H9 (cell line): ENCODE data around the gene RNASE1. TPM values are rescaled to one million over a fixed set of nuclear protein-coding genes. Genes with fewer than 3 reads are reported as not detected.

Source experiments
- DNase-seq: peaks from one replicate; pipeline ENCODE4 v3.0.0-alpha.2; 2017
- H2AFZ ChIP-seq: one replicate; pipeline ENCODE4 v1.6.1; 2013; ENCODE audit warnings: mild to moderate bottlenecking, low read length, control low read depth, moderate library complexity
- H2AK5ac ChIP-seq: 2 replicates; pipeline ENCODE4 v1.6.1; 2013; ENCODE audit warnings: low read length, control low read depth, mixed read lengths; ENCODE audit not compliant: insufficient read length
- H2BK120ac ChIP-seq: one replicate; pipeline ENCODE4 v1.6.1; 2013; ENCODE audit warnings: low read depth, mild to moderate bottlenecking, low read length, control low read depth, inconsistent platforms; ENCODE audit not compliant: poor library complexity, severe bottlenecking
- H2BK12ac ChIP-seq: 2 replicates; pipeline ENCODE4 v1.6.1; 2013; ENCODE audit warnings: low read length, control low read depth, mixed read lengths, low read depth; ENCODE audit not compliant: insufficient read length
- H2BK15ac ChIP-seq: 2 replicates; pipeline ENCODE4 v1.6.1; 2013; ENCODE audit warnings: low read depth, low read length, control low read depth
- H2BK20ac ChIP-seq: one replicate; pipeline ENCODE4 v1.6.1; 2013; ENCODE audit warnings: low read depth, mild to moderate bottlenecking, low read length, control low read depth, inconsistent platforms; ENCODE audit not compliant: poor library complexity, severe bottlenecking
- H2BK5ac ChIP-seq: 2 replicates; pipeline ENCODE4 v1.6.1; 2013; ENCODE audit warnings: low read length, control low read depth, mixed read lengths; ENCODE audit not compliant: insufficient read length
- H3K14ac ChIP-seq: 2 replicates; pipeline ENCODE4 v1.6.1; 2013; ENCODE audit warnings: low read length, control low read depth; ENCODE audit not compliant: insufficient read depth
- H3K18ac ChIP-seq: 2 replicates; pipeline ENCODE4 v1.6.1; 2013; ENCODE audit warnings: low read depth, mild to moderate bottlenecking, mixed read lengths, low read length, control low read depth; ENCODE audit not compliant: insufficient read length
- H3K23ac ChIP-seq: 2 replicates; pipeline ENCODE4 v1.6.1; 2013; ENCODE audit warnings: low read length, control low read depth, mixed read lengths, low read depth; ENCODE audit not compliant: insufficient read length
- H3K23me2 ChIP-seq: 2 replicates; pipeline ENCODE4 v1.6.1; 2013; ENCODE audit warnings: low read depth, mild to moderate bottlenecking, mixed read lengths, low read length, control low read depth; ENCODE audit not compliant: insufficient read length, poor library complexity, severe bottlenecking
- H3K27ac ChIP-seq: 2 replicates; pipeline ENCODE4 v1.5.1; 2013; ENCODE audit warnings: low read length, control low read depth, mixed read lengths, low read depth; ENCODE audit not compliant: insufficient read length
- H3K27me3 ChIP-seq: 2 replicates; pipeline ENCODE4 v1.6.1; 2013; ENCODE audit warnings: low read length, control low read depth, inconsistent platforms; ENCODE audit not compliant: insufficient read depth
- H3K4ac ChIP-seq: 2 replicates; pipeline ENCODE4 v1.6.1; 2013; ENCODE audit warnings: low read depth, mild to moderate bottlenecking, control low read depth, inconsistent platforms, low read length, moderate library complexity
- H3K4me1 ChIP-seq: 2 replicates; pipeline ENCODE4 v1.6.1; 2013; ENCODE audit warnings: low read length, control low read depth, inconsistent platforms; ENCODE audit not compliant: insufficient read depth
- H3K4me2 ChIP-seq: 2 replicates; pipeline ENCODE4 v1.6.1; 2013; ENCODE audit warnings: low read length, control low read depth, mixed read lengths; ENCODE audit not compliant: insufficient read length, insufficient read depth
- H3K56ac ChIP-seq: 2 replicates; pipeline ENCODE4 v1.6.1; 2013; ENCODE audit warnings: low read depth, mild to moderate bottlenecking, mixed read lengths, low read length, control low read depth; ENCODE audit not compliant: insufficient read length
- H3K79me1 ChIP-seq: 2 replicates; pipeline ENCODE4 v1.6.1; 2013; ENCODE audit warnings: low read depth, mild to moderate bottlenecking, moderate library complexity, low read length, control low read depth, inconsistent platforms; ENCODE audit not compliant: insufficient read depth, poor library complexity, severe bottlenecking
- H3K79me2 ChIP-seq: 2 replicates; pipeline ENCODE4 v1.6.1; 2013; ENCODE audit warnings: low read length, control low read depth, inconsistent platforms; ENCODE audit not compliant: insufficient read depth
- H3K9ac ChIP-seq: 2 replicates; pipeline ENCODE4 v1.6.1; 2013; ENCODE audit warnings: low read length, control low read depth, mixed read lengths; ENCODE audit not compliant: insufficient read length; ENCODE audit errors: extremely low read depth
- H3K9me3 ChIP-seq: one replicate; pipeline ENCODE4 v1.6.1; 2013; ENCODE audit warnings: low read depth, low read length, inconsistent platforms; ENCODE audit not compliant: control insufficient read depth
- H3T11ph ChIP-seq: one replicate; pipeline ENCODE4 v1.6.1; 2013; ENCODE audit warnings: mild to moderate bottlenecking, low read length, control low read depth, inconsistent platforms
- H4K20me1 ChIP-seq: one replicate; pipeline ENCODE4 v1.6.1; 2013; ENCODE audit not compliant: control insufficient read depth, insufficient read length, insufficient read depth
- H4K5ac ChIP-seq: 2 replicates; pipeline ENCODE4 v1.6.1; 2013; ENCODE audit warnings: low read depth, mild to moderate bottlenecking, mixed read lengths, low read length, control low read depth; ENCODE audit not compliant: insufficient read length
- H4K8ac ChIP-seq: replicated peaks from 2 replicates; pipeline ENCODE4 v1.6.1; 2013; ENCODE audit warnings: low read length, control low read depth, mixed read lengths, low read depth; ENCODE audit not compliant: insufficient read length
- H4K91ac ChIP-seq: 2 replicates; pipeline ENCODE4 v1.6.1; 2013; ENCODE audit warnings: low read depth, mild to moderate bottlenecking, moderate library complexity, mixed read lengths, low read length, control low read depth; ENCODE audit not compliant: insufficient read length
- H3K27ac Mint-ChIP-seq, 3 experiments: 2 replicates in 2 of 3; 3 replicates in 1 of 3; pipeline ENCODE4 v1.8.0; 2020 to 2021; ENCODE audit warnings: mixed read lengths in 3 of 3, mild to moderate bottlenecking in 1 of 3, moderate library complexity in 1 of 3
- H3K27me3 Mint-ChIP-seq: 2 replicates; pipeline ENCODE4 v1.8.0; 2021; ENCODE audit warnings: low read depth, mild to moderate bottlenecking, moderate library complexity, mixed read lengths
- H3K36me3 Mint-ChIP-seq, 3 experiments: 2 replicates in 2 of 3; 3 replicates in 1 of 3; pipeline ENCODE4 v1.8.0; 2020 to 2021; ENCODE audit warnings: low read depth in 3 of 3, mixed read lengths in 3 of 3; ENCODE audit not compliant: insufficient read depth in 1 of 3
- H3K4me1 Mint-ChIP-seq, 2 experiments: 2 replicates each; pipeline ENCODE4 v1.8.0; 2020; ENCODE audit warnings: mixed read lengths in 2 of 2
- H3K4me3 Mint-ChIP-seq, 2 experiments: 2 replicates in 1 of 2; 3 replicates in 1 of 2; pipeline ENCODE4 v1.8.0; 2020 to 2021; ENCODE audit warnings: mild to moderate bottlenecking in 2 of 2, mixed read lengths in 2 of 2, moderate library complexity in 1 of 2
- H3K9me3 Mint-ChIP-seq, 2 experiments: 2 replicates in 1 of 2; 3 replicates in 1 of 2; pipeline ENCODE4 v1.8.0; 2020; ENCODE audit warnings: mild to moderate bottlenecking in 2 of 2, mixed read lengths in 2 of 2, moderate library complexity in 1 of 2
- WGBS: extraction: QIAGEN DNeasy Blood & Tissue Kit; methylation state at CpG from one replicate; pipeline ENCODE4 v1.1.7; 2013; ENCODE audit warnings: missing lambda C conversion rate, low lambda C conversion rate, mixed read lengths; ENCODE audit not compliant: insufficient read length; ENCODE audit errors: extremely low coverage; 5-methylcytosine and 5-hydroxymethylcytosine counted together
- total RNA-seq: library from RNA; stranded (reverse); gene quantifications from 2 replicates; pipeline ENCODE4 v1.2.1, GENCODE V29; 2021
- TF ChIP-seq, protein P1 (sequence below): fragments of 200-600 bp; sonication (generic); conservative IDR thresholded peaks from 3 replicates; pipeline ENCODE4 v1.8.0; 2021; ENCODE audit warnings: antibody characterized with exemption, mild to moderate bottlenecking

Gene RNASE1
- total RNA-seq, 1 experiment from 2014 or later: 1.2 TPM

DNA sequence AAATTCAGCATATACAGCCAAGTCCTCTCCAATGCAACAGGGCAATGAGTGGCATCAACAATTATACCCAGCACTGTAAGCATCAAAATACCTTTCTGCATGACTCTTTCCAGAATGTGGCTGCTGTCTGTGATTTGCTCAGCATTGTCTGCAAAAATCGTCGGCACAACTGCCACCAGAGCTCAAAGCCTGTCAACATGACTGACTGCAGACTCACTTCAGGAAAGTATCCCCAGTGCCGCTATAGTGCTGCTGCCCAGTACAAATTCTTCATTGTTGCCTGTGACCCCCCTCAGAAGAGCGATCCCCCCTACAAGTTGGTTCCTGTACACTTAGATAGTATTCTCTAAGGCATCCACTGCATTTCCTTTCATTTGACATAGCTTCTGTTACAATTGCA lies 20.8 kb downstream of the RNASE1 start:
- no CpG with 5 or more reads among the region's 4 CpGs for WGBS
- Histone ChIP-seq H2AFZ (no peak overlapping the region), H3K79me2 (no peaks in the 10 kb centered on the region), H3K4me2 (no peak overlapping the region), H3K79me1 (no peaks in the 10 kb centered on the region), H4K91ac (no peak overlapping the region), H3K14ac (no peak overlapping the region), H2AK5ac (no peak overlapping the region), H3K23ac (no peak overlapping the region), H4K5ac (no peak overlapping the region), H3K27me3 (no peaks in the 10 kb centered on the region), H3K4ac (no peak overlapping the region), H3K9ac (no peak overlapping the region), H3K9me3 (no peaks in the 10 kb centered on the region), H3T11ph (no peak overlapping the region), H4K8ac (no peak overlapping the region), H3K4me1 (peaks cover 10% of the 10 kb centered on the region; the same call in 1 of the 2 replicates), H3K18ac (no peak overlapping the region), H2BK120ac (no peak overlapping the region), H3K27ac (peak overlapping the region; percentile 33), H2BK15ac (no peak overlapping the region), H2BK12ac (no peak overlapping the region), H2BK5ac (no peak overlapping the region), H3K23me2 (no peaks in the 10 kb centered on the region), H4K20me1 (no peaks in the 10 kb centered on the region), H2BK20ac (no peak overlapping the region), H3K56ac (no peak overlapping the region)
- Mint-ChIP-seq H3K27ac (peak overlapping the region in 2 of 3 experiments; percentile 24 to 36; a peak in 5 of 7 replicates), H3K9me3 (no peaks in the 10 kb centered on the region; a peak in 2 of 5 replicates), H3K4me3 (no peak overlapping the region; a peak in 1 of 5 replicates), H3K4me1 (peaks cover 43 to 49% of the 10 kb centered on the region in 2 experiments), H3K27me3 (no peaks in the 10 kb centered on the region; the same call in 1 of the 2 replicates), H3K36me3 (peaks cover 0 to 4% (median 0%) of the 10 kb centered on the region in 3 experiments; a peak in 2 of 7 replicates)
- no peak for DNase-seq
- TF ChIP-seq, protein P1, sequence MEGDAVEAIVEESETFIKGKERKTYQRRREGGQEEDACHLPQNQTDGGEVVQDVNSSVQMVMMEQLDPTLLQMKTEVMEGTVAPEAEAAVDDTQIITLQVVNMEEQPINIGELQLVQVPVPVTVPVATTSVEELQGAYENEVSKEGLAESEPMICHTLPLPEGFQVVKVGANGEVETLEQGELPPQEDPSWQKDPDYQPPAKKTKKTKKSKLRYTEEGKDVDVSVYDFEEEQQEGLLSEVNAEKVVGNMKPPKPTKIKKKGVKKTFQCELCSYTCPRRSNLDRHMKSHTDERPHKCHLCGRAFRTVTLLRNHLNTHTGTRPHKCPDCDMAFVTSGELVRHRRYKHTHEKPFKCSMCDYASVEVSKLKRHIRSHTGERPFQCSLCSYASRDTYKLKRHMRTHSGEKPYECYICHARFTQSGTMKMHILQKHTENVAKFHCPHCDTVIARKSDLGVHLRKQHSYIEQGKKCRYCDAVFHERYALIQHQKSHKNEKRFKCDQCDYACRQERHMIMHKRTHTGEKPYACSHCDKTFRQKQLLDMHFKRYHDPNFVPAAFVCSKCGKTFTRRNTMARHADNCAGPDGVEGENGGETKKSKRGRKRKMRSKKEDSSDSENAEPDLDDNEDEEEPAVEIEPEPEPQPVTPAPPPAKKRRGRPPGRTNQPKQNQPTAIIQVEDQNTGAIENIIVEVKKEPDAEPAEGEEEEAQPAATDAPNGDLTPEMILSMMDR: no peak
